NCI-H510A treated with DMSO at 0.1 percent for 48 hours (cell line): Measurements from ENCODE around the gene TELO2.
"Not testable (repeated sequence)": the region's sequence is repeated elsewhere in the genome, so short reads cannot be mapped to it uniquely, and the experiment has no call there.

Experiments
- DNase-seq: peaks from one replicate; lab custom pipeline; 2025; lab: John Stamatoyannopoulos, UW

The TELO2 gene

DNA sequence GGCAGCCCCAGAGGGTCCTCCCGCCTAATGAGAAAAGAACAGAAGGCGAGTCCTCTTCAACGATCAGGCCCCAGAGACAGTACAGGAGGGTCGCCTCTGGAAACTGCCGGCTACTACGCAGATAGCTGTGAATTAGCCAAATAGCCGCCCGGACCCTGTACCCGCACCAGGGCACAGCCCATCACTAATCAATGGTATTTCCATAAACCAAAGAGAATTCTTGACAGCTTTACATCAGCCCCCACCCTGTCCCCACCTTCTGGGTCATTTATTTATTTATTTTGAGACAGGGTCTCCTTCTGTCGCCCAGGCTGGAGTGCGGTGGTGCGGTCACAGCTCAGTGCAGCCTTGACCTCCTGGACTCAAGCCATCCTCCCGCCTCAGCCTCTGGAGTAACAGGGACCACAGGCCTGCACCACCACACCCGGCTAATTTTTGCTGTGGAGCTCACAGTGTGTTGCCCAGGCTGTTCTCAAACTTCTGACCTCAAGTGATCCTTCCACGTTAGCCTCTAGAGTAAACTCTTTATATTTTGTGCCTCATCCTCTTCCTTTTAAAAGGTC is 17.5 kb upstream of the TELO2 start:
- no peak for DNase-seq

DNA sequence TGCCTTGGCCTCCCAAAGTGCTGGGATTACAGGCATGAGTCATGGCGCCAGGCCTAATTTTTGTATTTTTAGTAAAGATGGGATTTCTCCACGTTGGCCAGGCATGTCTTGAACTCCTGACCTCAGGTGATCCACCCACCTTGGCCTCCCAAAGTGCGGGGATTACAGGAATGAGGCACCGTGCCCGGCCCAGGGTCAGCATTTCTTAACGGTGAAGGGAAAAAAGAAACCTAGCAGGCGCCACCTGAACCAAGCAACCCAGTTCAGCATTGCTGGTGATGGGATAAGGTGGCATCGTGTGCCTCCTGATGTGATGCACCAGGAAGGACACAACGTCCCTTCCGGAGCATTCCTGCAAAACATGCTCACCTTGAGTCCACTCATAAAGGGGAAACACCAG is 16.1 kb upstream of the TELO2 start:
- DNase-seq, result no peak

DNA sequence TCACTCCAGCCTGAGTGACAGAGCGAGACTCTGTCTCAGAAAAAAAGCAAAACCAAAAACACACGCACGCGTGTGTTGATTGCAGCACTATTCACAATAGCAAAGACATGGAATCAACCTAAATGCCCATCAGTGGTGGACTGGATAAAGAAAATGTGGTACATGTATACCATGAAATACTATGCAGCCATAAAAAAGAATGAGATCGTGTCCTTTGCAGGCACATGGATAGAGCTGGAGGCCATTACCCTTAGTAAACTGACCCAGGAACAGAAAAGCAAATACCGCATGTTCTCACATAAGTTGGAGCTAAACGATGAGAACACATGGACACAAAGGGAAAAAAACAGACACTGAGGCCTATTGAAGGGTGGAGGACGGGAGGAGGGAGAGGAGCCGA is 14.2 kb upstream of the TELO2 start:
- not testable (repeated sequence) for DNase-seq

DNA sequence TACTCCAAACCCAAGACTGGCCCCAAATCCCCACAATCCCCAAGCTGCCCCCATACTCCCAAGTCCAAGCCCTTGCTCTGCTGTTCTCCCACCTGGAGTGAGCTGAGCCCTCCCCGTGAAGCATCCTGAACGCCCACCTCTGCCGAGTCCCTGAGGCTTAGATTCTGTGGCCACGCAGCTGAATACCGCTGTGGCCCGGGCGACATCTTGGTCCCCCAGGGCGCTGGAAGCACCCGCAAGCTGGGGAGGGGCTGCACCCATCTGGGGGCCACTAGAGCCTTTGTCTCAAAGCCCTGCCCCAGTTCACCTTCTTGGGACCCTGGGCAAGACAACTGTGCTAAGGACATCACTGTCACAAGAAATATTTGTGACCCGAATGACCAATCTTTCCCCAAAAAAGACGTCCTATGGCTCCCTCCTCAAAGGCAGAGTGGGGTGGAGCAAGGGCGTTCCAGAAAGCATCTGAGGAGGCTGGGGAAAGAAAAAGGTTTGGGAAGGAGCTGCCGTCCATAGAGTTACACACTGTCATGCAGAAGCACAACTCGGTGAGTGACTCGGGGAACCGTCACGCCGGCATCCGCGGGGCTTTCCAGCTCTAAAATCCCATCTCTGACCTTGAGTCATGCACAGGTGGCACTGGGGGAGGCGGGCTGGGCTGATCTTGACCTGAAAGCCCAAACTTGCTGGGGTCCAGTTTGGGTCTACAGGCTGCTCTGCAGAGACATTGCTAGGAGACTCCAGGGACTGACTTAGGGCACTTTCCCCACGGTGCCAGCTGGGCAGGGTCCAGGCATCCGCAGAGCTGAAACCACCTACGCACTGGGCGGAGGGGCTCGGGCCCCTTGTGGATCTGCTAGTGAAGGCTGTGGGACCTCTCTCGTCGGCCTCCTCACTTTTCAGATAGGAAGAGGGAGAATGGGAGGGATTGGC is 11.0 kb upstream of the TELO2 start:
- no peak for DNase-seq

DNA sequence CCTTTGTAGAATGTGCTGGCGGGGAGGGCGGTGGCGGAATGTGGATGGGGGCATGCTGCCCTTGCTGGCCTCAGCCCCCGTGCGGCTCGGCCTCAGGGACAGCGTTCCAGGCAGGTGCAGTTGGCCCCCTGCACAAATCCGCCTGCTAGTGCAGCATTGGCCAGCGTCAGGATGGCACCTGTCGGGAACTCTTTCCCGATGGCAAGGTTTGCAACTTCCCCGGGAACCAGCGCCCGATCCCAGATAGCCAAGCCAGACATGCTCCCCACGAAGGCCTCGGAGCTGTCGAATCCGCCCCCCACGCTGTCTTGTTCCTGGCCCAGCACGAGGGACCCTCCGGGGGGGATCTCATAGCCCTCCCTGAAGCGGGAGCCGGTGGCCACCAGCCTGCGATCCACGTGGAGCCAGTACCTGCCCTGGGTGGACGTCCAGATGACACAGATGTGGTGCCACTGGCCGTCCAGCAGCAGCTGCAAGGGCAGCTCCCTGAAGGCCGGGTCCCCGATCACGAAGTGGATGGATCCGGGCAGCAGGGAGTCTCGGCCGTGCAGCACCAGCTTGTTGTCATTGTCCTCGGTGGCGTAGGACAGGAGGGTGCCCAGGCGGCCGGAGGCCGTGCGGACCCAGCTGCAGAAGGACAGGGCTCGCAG is 7.2 kb upstream of the TELO2 start:
- no peak for DNase-seq

DNA sequence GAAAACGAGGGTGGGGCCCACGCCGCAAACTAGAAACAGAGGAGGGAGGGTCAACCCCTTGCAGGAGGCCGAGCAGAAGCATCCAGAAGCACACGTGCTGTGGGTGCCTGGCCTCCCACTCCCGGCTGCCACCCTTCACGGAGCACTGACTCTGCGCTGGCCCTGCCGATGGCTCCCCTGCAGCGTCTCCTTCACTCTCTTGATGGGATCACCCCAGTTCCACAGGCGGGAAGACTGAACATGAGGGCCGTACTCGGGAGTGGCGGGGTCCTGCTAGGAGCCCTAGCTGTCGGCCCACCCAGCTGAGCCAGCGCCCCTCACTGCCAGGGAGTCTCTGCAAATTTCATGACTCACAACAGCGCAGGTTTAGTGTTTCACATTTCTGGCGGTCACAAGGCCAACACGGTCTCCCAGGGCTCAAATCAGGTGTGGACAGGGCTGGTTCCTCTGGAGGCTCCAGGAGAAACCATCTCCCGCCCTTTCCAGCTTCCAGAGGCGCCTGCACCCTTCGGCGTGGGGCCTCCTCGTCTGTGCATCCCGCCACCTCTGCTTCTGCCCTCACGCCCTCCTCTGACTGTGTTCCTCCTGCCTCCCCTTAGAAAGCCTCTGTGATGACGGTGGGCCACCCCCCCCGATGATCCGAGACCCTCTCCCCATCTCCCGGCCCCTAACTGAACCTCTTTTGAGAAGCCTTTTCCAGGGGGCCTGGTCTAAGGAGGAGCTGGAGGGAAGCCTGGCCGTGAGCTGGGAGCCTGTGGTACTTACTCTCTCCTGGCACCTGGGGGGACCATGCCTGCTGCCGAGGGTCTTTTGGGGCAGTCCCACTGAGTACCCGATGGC is 6.4 kb upstream of the TELO2 start:
- DNase-seq, result no peak

DNA sequence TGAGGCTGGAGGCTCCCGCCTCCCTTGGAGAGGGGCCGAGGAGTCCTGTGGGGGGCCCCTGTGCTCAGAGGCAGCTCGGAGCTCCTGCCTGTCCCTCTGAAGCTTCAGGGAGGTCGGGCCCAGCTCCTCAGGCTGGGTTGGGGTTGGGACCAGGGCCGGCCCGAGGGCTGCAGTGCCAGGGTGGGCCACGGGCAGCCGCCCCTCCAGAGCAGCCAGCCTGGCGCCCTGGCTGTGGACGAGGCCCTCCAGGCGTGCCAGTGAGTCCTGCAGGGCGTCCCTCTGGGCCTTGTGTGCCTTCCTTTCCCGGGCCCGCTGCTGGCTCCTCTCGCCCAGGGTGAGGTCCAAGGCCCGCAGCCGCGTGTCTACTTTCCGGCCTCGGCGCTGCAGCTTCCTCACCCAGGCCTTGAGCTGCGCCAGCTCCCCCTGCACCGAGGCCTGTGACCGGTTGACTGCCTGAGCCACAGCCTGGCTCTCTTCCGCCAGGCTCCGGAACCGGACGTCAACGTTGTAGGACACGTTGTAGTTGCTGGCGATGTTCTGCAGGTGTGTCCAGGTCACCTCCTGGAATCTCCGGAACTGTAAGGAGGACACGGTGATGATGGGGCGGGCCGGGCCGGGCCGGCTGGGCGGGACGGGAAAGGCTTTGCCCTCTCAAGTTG is 5.6 kb upstream of the TELO2 start:
- no peak for DNase-seq

DNA sequence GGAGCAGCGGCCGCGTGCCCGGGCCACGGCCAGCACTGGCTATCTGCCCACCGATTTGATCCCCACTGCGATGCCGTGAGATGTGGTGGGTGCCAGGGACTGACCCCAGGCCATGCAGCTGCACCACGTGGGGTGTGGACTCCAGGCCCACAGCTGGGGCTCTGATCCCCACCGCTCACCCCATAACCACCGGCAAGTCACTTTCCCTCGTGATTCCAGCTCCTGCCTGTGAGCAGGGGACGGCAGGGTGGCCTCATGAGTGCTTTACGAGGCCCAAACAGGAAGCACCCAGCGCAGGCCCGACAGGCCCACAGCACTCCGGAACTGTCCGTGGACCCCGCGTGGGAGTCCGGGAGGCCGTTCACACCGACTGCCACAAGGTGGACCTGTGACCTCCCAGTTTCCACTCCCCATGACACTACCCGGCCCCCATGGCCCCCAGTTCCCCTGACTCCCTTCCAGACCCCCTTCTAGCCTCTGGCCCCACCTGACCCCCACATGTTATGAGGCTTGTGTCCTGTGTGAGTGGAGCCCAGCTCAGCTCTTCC is 5.0 kb upstream of the TELO2 start:
- no peak for DNase-seq

DNA sequence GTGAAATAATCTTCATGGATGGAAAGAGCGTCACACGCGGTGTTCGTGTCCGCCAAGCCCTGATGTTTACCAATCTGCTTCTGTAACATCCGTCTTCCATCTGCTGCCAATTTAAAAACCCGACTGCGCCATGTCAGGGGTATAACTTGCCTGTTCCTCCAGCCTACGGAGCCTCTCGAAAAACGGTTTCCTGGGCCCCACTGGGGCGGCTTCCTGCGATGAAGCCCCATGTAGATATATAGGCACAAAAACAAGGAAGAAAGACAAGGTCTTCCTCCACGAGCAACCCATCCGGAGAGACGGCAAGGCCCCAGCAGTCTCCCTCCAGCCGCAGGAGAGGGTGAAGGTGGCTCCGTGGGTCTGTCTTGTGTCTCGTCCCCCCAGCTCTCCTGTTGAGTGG is 4.5 kb upstream of the TELO2 start, which contains the start of gene PTX4:
Gene PTX4 (minus strand): TSS at position 326 of the 400 bp plus-strand sequence. CDS start 35 bp downstream, at position 291.
- no peak for DNase-seq

DNA sequence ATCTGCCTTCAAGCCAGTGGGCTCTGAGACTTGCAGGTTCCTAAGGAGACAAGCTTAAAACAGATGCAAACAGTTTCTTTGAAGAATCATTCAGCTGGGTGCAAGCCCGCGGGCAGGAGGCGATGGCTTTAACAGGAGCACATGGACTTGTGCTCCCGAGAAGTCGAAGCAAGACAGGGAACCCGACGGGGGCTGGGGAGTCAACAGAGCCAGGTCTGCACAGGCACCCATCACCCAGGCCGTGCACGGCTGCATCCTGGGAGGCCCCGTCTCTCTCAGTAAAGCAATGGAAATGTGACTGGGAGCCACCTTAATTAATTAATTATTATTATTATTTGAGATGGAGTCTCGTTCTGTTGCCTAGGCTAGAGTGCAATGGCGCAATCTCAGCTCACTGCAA is 4.1 kb upstream of the TELO2 start:
- no peak for DNase-seq

DNA sequence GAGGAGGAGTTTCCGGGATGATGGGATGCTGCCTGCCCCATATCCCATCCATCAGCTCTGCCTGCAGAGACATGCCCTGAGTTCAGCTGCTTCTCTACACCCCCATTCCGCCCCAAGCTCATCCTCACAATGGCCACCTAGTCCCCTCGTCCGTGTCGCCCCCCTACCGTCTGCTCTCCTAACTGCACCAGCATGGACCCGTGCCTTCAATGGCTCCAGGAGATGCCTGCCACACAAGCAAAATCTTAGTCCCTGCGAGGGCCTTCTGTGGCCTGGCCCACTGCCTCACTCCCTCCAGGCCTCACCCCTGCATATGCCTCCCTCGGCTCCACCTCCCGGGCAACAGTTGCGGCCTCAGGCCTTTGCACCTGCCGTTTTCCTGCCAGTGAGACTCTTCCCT is 1.8 kb upstream of the TELO2 start:
- no peak for DNase-seq

DNA sequence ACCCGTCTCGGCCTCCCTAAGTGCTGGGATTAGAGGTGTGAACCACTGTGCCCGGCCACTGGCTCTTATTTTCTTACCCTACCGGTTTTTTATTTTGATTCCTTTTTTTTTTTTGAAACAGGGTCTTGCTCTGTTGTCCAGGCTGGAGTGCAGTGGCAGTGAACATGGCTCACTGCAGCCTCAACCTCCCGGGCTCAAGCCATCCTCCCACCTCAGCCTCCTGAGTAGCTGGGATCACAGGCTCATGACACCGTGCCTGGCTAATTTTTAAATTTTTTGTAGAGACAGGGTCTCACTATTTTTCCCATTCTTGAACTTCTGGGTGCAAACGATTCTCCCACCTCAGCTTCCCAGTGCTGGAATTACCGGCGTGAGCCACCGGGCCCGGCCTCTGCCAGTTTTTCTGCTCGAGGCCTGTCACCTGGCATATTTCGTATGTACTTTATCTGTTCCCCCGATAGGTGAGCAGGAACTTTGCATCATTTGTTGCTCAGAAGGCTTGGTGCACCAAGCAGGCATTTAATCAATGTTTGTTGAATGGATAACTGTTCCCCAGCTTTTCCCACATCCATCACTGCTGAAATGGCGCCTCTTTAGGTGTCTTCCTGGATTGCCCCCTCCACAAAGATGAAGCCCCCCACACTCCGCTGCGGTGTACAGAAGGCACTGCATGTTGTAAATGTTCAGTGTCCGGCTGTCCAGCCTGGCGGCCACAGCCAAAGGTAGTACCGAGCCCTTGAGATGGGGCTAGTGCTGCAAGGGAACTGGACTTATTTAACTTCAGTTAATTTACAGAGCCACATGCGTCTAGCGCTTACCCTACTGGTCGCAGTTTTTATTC is 858 bp upstream of the TELO2 start:
- no peak for DNase-seq

DNA sequence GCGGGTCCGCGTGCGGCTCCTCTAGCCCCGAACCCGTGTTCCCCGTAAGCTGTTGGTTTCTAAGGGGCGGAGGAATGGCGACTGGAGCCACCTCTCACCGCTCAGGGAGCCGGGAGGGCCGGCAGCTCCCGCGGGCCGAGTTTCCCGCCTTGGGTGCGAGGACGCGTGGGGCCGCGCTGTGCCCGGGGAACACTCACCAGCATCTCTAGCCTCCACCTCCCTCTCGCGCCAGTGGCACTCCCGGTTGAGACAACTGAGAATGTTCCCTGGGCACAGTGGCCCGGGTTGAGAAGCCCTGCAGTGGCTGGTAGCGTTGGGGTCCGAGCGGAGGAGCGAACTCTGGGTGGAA is 560 bp downstream of the TELO2 start:
- no peak for DNase-seq

DNA sequence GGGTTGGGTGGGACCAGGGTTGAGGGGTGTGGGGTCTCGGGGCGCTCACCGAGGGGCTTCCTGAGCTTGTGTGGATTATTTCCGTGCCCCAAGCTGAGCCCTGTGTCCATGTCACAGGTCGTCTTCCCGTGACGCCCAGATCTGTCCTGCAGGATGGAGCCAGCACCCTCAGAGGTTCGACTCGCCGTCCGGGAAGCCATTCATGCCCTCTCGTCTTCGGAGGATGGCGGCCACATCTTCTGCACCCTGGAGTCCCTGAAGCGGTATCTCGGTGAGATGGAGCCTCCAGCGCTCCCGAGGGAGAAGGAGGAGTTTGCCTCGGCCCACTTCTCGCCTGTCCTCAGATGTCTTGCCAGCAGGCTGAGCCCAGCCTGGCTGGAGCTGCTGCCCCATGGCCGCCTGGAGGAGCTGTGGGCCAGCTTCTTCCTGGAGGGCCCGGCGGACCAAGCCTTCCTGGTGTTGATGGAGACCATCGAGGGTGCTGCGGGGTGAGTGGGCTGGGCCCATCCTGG is 1.0 kb downstream of the TELO2 start:
- no peak for DNase-seq

DNA sequence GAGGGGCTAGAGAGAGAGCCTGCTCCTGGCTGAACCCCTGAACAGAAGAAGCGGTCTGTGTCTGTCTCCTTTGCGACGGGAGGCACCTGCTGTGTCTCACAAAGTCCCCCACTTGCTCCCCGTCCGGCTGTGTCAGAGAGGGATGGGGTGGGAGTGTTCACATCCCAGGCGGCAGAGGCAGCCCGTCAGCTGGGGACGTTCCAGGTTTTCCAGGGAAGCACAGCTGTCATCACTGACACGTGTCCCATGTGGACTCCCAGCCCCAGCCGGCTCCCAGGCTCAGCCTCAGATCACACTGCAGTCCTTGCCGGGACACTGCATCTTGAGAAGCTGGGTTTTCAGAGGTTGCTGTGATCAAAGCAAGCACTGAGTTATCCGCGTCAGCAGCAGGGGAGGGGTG is 1.6 kb downstream of the TELO2 start:
- DNase-seq, result no peak

DNA sequence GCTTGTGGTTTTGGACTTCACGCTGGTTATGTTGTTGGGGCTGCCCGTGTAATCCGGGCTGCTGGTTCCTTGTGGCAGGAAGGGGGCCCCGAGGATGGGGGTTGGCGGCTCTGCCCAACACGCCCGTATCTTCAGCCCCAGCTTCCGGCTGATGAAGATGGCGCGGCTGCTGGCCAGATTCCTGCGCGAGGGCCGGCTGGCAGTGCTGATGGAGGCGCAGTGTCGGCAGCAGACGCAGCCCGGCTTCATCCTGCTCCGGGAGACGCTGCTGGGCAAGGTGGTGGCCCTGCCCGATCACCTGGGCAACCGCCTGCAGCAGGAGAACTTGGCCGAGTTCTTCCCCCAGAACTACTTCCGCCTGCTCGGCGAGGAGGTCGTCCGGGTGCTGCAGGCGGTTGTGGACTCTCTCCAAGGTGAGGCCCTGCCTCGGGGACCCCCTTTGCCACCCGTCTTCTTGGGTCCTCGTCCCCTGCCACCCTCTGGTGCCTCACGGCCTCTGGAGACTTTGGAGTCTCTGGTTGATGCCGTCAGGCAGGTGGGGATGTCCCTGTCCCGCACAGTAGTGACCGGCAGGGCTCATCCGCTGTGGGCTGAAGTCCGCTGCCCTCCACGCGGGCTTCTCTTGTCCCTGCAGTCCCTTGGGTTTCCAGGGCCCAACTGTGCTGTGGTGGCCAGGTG is 2.2 kb downstream of the TELO2 start:
- DNase-seq, result no peak

DNA sequence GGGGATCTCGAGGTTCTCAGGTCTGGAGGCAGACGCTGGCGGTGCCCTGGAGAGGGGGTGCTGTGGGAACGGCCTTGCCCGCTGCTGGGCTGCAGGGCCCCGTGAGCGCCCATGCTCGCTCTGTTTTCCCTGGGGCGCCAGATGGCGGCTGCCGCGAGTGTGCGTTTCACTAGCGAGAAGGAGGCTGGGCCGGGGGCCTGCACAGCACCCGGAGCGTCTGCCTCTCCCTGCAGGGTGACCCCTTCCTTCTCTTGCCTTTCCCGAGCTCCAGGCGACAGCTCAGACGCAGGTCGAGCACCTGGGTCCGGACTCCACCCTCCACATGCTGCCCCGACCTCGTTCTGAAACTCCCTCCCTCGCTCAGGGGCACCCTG is 2.7 kb downstream of the TELO2 start:
- no peak for DNase-seq

DNA sequence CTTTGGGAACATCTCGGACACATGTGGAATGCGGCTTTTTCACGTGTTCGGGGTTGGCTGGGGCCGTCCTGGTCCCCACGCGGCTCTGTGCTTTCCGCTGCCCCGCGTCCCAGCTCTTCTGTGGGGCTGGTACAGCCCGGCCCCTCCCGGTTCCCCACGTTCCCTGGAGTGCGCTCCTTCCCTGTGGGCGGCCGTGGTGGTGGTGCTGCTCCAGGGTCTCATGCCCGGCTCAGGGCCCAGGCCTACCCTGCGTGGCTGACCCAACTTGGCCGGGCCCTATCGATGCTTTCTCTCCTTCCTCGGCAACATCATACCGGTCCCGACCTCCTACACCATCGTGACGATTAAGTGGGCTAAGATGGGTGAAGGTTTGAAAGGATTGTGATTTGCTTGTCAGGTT is 3.3 kb downstream of the TELO2 start:
- DNase-seq, result no peak

DNA sequence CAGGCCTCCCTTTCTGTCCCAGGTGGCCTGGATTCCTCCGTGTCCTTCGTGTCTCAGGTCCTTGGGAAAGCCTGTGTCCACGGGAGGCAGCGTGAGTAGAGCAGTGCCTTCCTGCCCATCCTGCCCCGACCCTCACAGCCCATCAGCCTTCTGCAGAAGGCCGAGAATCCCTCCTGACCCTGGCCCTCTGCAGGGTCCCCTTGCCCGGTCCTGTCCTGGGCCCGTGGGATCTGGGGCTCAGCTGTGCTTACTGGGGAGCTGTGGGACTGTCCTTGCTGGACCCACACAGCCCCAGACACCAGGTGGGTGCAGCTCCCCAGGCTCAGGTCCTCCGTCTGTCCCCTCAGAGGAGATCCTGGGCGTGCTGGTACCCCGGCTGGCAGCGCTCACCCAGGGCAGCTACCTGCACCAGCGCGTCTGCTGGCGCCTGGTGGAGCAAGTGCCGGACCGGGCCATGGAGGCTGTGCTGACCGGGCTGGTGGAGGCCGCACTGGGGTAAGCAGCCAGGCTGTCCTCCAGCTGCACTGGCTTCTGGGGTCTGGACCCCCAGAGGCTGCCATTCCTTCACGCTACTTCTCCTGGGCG is 3.9 kb downstream of the TELO2 start:
- DNase-seq, result no peak
